ENCODE measurements around the gene ITSN1.
"Not testable (repeated sequence)": the region's sequence is repeated elsewhere in the genome, so short reads cannot be mapped to it uniquely, and the experiment has no call there.

ITSN1 gene

GRCh38 chr21:33844890-33845205 lies 202.5 kb downstream of the ITSN1 start:
- no peak for DNase-seq

- DNase-seq = no peak
These were observed 203.8 kb downstream of the ITSN1 start for GRCh38 chr21:33846141-33846540.

GRCh38 chr21:33847588-33848248 lies 205.4 kb downstream of the ITSN1 start:
- DNase-seq = no peak

- DNase-seq = peak; percentile 97
These were observed 206.1 kb downstream of the ITSN1 start for GRCh38 chr21:33848249-33848953.

- peak; percentile 38 for DNase-seq
These were observed 207.5 kb downstream of the ITSN1 start for GRCh38 chr21:33849834-33850233.

- no peak for DNase-seq
These were observed 208.1 kb downstream of the ITSN1 start for GRCh38 chr21:33850401-33850800.

- no peak for DNase-seq
These were observed 208.7 kb downstream of the ITSN1 start for GRCh38 chr21:33850985-33851384.

- no peak for DNase-seq
These were observed 210.2 kb downstream of the ITSN1 start for GRCh38 chr21:33852485-33852884.

- peak; percentile 97 for DNase-seq
These were observed 212.3 kb downstream of the ITSN1 start for GRCh38 chr21:33854604-33855003.

- DNase-seq = peak; percentile 57
These were observed 212.9 kb downstream of the ITSN1 start for GRCh38 chr21:33855190-33855589.

GRCh38 chr21:33856893-33857527 lies 214.7 kb downstream of the ITSN1 start:
- DNase-seq = no peak

GRCh38 chr21:33857846-33858666 lies 215.8 kb downstream of the ITSN1 start:
- peak; percentile 48 for DNase-seq

- no peak for DNase-seq
These were observed 216.5 kb downstream of the ITSN1 start for GRCh38 chr21:33858667-33859372.

- no peak for DNase-seq
These were observed 217.2 kb downstream of the ITSN1 start for GRCh38 chr21:33859373-33860102.

GRCh38 chr21:33860332-33860879 lies 218.1 kb downstream of the ITSN1 start:
- DNase-seq = no peak

- no peak for DNase-seq
These were observed 218.8 kb downstream of the ITSN1 start for GRCh38 chr21:33861125-33861524.

GRCh38 chr21:33863191-33863590 lies 220.9 kb downstream of the ITSN1 start:
- DNase-seq = not testable (repeated sequence)

- no peak for DNase-seq
These were observed 221.8 kb downstream of the ITSN1 start for GRCh38 chr21:33864150-33864549.

GRCh38 chr21:33865176-33865575 lies 222.9 kb downstream of the ITSN1 start:
- DNase-seq = no peak

GRCh38 chr21:33865996-33866575 lies 223.8 kb downstream of the ITSN1 start:
- DNase-seq = no peak

- no peak for DNase-seq
These were observed 224.5 kb downstream of the ITSN1 start for GRCh38 chr21:33866826-33867225.

All from NCI-H69 (cell line).